Gastrocnemius medialis (tissue), 4 donors: ENCODE data around the gene GATA1.

Source experiments
- CTCF ChIP-seq, 5 experiments: fragments of 450-650 bp in 3 of 5; fragments of 200-600 bp in 2 of 5; sonication (generic) in 2 of 5; IDR thresholded peaks in 4 of 5; conservative IDR thresholded peaks in 1 of 5; 1 replicate in 4 of 5; 2 replicates in 1 of 5; pipeline ENCODE4 v1.5.1; 2016 to 2019; ENCODE audit warnings: antibody characterized with exemption in 5 of 5, mild to moderate bottlenecking in 3 of 5, moderate library complexity in 3 of 5
- POLR2A ChIP-seq, 2 donors: fragments of 450-650 bp; IDR thresholded peaks; one replicate each; pipeline ENCODE4 v1.6.1; 2017; ENCODE audit warnings: antibody characterized with exemption in 2 of 2, mild to moderate bottlenecking in 2 of 2, moderate library complexity in 2 of 2

GRCh38 chrX:48754238-48754637 lies 32.2 kb upstream of the GATA1 start:
- no peak for TF ChIP-seq POLR2A (IDR thresholded peaks at IDR 0.05)
- no peak for TF ChIP-seq CTCF (IDR thresholded peaks at IDR 0.05 in 4 of 5, conservative IDR thresholded peaks at IDR 0.05 in 1 of 5)
